Measurements from ENCODE around the gene FAM174C. TPM values are rescaled to one million over a fixed set of nuclear protein-coding genes. Genes with fewer than 3 reads are reported as not detected.

The FAM174C gene
- total RNA-seq, 1 experiment from 2014 or later, result 59.4 TPM

DNA sequence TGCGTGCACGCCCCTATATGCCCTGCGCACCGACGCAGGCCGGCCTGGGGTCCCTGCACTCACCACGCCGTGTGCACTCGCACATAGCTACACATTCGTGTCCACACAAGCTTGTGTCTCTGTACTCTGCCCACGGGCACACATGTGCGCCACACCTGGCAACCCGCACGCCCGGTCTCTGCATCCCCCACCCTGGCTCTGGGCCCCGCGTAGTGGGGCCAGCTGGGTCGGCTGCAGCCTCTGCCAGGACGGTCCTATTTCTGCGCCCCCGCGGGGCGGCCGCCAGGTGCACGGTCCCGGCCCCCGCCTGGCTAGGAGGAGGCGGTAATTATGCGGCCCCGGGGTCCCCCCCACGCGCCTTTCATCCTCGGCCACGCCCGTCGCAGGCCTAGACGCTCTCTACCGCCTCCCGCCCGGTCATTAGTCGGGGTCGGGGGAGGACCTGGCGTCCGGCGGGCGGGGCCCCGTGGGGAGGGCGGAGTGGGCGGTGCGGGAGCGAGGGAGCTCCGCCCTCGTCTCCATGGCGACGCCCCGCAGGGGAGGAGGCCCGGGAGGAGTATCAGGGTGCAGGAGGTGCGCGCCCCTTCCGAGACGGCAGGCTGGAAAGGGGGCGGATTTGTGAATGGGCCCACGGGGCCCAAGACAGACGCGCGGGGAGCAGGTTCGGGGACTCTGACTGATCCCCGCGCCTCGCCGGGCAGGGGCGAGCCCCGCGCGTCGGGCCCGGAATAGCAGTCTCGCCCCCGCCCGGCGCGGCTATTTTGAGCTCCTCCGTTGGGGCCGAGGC lies 9.0 kb upstream of the FAM174C start (continued):
- TF ChIP-seq, protein P1, sequence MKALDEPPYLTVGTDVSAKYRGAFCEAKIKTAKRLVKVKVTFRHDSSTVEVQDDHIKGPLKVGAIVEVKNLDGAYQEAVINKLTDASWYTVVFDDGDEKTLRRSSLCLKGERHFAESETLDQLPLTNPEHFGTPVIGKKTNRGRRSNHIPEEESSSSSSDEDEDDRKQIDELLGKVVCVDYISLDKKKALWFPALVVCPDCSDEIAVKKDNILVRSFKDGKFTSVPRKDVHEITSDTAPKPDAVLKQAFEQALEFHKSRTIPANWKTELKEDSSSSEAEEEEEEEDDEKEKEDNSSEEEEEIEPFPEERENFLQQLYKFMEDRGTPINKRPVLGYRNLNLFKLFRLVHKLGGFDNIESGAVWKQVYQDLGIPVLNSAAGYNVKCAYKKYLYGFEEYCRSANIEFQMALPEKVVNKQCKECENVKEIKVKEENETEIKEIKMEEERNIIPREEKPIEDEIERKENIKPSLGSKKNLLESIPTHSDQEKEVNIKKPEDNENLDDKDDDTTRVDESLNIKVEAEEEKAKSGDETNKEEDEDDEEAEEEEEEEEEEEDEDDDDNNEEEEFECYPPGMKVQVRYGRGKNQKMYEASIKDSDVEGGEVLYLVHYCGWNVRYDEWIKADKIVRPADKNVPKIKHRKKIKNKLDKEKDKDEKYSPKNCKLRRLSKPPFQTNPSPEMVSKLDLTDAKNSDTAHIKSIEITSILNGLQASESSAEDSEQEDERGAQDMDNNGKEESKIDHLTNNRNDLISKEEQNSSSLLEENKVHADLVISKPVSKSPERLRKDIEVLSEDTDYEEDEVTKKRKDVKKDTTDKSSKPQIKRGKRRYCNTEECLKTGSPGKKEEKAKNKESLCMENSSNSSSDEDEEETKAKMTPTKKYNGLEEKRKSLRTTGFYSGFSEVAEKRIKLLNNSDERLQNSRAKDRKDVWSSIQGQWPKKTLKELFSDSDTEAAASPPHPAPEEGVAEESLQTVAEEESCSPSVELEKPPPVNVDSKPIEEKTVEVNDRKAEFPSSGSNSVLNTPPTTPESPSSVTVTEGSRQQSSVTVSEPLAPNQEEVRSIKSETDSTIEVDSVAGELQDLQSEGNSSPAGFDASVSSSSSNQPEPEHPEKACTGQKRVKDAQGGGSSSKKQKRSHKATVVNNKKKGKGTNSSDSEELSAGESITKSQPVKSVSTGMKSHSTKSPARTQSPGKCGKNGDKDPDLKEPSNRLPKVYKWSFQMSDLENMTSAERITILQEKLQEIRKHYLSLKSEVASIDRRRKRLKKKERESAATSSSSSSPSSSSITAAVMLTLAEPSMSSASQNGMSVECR (CRISPR knock-in tag; IDR thresholded peaks at IDR 0.05; ENCODE audit: borderline replicate concordance), result peak; percentile 25
- TF ChIP-seq ZNF263 (CRISPR knock-in tag; IDR thresholded peaks at IDR 0.05; ENCODE audit: low read depth), result peak; percentile 50; the same call in 1 of the 2 replicates
- TF ChIP-seq ZNF425 (CRISPR knock-in tag; conservative IDR thresholded peaks at IDR 0.05), result no peak
- TF ChIP-seq ZNF281 (CRISPR knock-in tag; IDR thresholded peaks at IDR 0.05), result no peak
- TF ChIP-seq, protein P2, sequence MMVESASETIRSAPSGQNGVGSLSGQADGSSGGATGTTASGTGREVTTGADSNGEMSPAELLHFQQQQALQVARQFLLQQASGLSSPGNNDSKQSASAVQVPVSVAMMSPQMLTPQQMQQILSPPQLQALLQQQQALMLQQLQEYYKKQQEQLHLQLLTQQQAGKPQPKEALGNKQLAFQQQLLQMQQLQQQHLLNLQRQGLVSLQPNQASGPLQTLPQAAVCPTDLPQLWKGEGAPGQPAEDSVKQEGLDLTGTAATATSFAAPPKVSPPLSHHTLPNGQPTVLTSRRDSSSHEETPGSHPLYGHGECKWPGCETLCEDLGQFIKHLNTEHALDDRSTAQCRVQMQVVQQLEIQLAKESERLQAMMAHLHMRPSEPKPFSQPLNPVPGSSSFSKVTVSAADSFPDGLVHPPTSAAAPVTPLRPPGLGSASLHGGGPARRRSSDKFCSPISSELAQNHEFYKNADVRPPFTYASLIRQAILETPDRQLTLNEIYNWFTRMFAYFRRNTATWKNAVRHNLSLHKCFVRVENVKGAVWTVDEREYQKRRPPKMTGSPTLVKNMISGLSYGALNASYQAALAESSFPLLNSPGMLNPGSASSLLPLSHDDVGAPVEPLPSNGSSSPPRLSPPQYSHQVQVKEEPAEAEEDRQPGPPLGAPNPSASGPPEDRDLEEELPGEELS (CRISPR knock-in tag; IDR thresholded peaks at IDR 0.05), result 0 out of 2 replicates have a peak, but pooled peaks have one; percentile 56
- TF ChIP-seq ZNF671 (CRISPR knock-in tag; IDR thresholded peaks at IDR 0.05), result no peak
- TF ChIP-seq ZNF416 (CRISPR knock-in tag; IDR thresholded peaks at IDR 0.05), result no peak

DNA sequence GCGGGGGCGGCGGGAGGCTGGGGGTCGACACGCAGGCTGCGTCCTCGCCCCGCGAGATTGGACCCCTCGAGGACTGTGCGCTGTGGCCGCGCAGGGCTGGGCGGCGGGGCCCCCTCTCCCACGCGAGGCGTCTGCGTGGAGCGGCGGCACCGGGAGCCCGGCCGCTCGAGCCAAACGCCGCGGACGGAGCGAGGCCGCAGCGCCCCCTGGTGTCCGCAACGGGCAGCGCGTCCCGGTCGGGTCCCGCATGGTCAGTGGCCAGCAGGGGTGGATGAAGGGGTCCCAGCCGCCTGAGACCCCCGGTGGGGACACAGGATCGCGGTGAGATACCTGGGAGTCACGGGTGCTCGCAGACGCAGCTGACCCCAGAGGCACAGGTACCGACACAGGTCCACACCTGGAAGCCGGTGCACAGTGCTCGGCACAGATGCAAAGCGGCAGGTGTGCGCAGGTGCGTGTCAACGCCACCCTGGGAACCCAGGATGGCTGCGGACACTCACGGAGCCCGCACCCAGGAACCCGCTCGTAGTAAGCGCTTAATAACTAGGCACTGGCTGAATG lies 8.3 kb upstream of the FAM174C start:
- ChIA-PET POLR2A (interaction anchor here (0.6 to 2.8 kb wide), 12 partner anchors 7 to 321 kb away, joined by 3 to 37 read pairs (median 4); partner anchors contain the start of gene FAM174C), CTCF (interaction anchor here (0.6 to 15.6 kb wide), 59 partner anchors 8 to 689 kb away, joined by 3 to 648 read pairs (median 4); partner anchors contain the start of genes ARHGAP45, ATP5F1D, FAM174C and GPX4)
- Mint-ChIP-seq H3K27me3 (ENCODE audit: low read depth) (peaks cover 7% of the 10 kb centered on the region), H3K4me3 (peak overlapping the region; percentile 76), H3K27ac (no peak overlapping the region), H3K36me3 (peaks cover 23% of the 10 kb centered on the region), H3K4me1 (peaks cover 59% of the 10 kb centered on the region), H3K9me3 (no peaks in the 10 kb centered on the region)
- peak; percentile 79 for DNase-seq (ENCODE audit: low spot score)
- peak; percentile 2; the same call in 1 of the 2 replicates for ATAC-seq
- TF ChIP-seq NFATC4 (CRISPR knock-in tag; IDR thresholded peaks at IDR 0.05), result 0 out of 2 replicates have a peak, but pooled peaks have one; percentile 58
- peak; percentile 73 for TF ChIP-seq RELA (CRISPR knock-in tag; IDR thresholded peaks at IDR 0.05; ENCODE audit: borderline replicate concordance)
- TF ChIP-seq, protein P3, sequence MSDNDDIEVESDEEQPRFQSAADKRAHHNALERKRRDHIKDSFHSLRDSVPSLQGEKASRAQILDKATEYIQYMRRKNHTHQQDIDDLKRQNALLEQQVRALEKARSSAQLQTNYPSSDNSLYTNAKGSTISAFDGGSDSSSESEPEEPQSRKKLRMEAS (CRISPR knock-in tag; IDR thresholded peaks at IDR 0.05), result peak; percentile 51; the same call in 1 of the 2 replicates
- 0 out of 2 replicates have a peak, but pooled peaks have one; percentile 3 for TF ChIP-seq NFYB (CRISPR knock-in tag; conservative IDR thresholded peaks at IDR 0.05; ENCODE audit: low read depth)
- 0 out of 2 replicates have a peak, but pooled peaks have one; percentile 49 for TF ChIP-seq ESRRA (CRISPR knock-in tag; IDR thresholded peaks at IDR 0.05; ENCODE audit: borderline replicate concordance)
- TF ChIP-seq FOXP1 (CRISPR knock-in tag; IDR thresholded peaks at IDR 0.05; ENCODE audit: borderline replicate concordance), result peak; percentile 30; the same call in 1 of the 2 replicates
- TF ChIP-seq, protein P1 (CRISPR knock-in tag; IDR thresholded peaks at IDR 0.05; ENCODE audit: borderline replicate concordance), result peak; percentile 69; the same call in 1 of the 2 replicates
- TF ChIP-seq SP1 (CRISPR knock-in tag; conservative IDR thresholded peaks at IDR 0.05), result peak; percentile 38; the same call in 1 of the 2 replicates
- TF ChIP-seq ZNF263 (CRISPR knock-in tag; IDR thresholded peaks at IDR 0.05; ENCODE audit: low read depth), result peak; percentile 63; the same call in 1 of the 2 replicates

Measured in WTC11 (cell line).